ENCODE results near the gene IKBKE.

Gene IKBKE

DNA sequence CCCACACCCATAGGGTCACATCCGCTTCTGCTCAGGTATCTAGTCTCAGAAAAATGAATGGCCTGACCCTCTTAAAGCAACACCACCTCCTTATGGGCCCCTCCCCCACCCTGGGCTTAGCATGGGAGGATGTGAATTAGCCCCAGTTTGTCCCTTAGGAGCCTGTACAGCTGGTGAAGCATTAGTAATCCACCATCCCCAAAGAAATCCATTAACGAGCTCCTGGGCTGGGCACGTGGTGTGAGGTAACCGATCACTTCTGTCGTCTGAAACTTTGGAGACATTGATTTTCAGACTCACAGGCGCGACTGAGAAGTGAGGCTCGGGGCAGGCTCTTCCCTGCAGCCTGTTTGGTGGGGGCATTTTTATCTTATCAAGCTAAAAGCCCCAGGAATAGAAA is 47.5 kb downstream of the IKBKE start:
- no peak for DNase-seq (ENCODE audit: extremely low read depth, low read depth)
- TF ChIP-seq, protein P1, sequence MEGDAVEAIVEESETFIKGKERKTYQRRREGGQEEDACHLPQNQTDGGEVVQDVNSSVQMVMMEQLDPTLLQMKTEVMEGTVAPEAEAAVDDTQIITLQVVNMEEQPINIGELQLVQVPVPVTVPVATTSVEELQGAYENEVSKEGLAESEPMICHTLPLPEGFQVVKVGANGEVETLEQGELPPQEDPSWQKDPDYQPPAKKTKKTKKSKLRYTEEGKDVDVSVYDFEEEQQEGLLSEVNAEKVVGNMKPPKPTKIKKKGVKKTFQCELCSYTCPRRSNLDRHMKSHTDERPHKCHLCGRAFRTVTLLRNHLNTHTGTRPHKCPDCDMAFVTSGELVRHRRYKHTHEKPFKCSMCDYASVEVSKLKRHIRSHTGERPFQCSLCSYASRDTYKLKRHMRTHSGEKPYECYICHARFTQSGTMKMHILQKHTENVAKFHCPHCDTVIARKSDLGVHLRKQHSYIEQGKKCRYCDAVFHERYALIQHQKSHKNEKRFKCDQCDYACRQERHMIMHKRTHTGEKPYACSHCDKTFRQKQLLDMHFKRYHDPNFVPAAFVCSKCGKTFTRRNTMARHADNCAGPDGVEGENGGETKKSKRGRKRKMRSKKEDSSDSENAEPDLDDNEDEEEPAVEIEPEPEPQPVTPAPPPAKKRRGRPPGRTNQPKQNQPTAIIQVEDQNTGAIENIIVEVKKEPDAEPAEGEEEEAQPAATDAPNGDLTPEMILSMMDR (IDR thresholded peaks at IDR 0.05; ENCODE audit: low read depth, low read length): no peak

DNA sequence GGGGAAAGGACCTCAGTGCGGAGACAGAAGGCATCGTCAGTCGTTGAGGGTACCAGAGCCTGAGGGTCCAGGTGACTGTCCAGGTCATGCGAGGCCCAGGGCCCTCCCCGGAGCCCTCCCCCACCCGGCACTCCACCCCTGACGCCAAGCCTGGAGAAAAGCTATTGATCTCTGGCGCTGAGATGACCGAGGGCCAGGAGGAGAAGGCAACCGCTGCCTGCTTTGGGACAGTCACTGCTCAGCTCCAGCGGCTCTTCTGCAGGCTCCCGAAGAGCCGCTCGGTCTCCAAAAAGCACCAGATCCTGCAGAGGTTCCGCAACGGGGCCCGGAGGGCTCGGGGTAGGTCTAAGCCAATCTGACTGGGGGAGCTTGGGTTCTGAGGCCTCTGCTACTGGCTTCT is 47.9 kb downstream of the IKBKE start:
- TF ChIP-seq, protein P1 (IDR thresholded peaks at IDR 0.05; ENCODE audit: low read depth, low read length): no peak
- DNase-seq (ENCODE audit: extremely low read depth, low read depth): no peak

DNA sequence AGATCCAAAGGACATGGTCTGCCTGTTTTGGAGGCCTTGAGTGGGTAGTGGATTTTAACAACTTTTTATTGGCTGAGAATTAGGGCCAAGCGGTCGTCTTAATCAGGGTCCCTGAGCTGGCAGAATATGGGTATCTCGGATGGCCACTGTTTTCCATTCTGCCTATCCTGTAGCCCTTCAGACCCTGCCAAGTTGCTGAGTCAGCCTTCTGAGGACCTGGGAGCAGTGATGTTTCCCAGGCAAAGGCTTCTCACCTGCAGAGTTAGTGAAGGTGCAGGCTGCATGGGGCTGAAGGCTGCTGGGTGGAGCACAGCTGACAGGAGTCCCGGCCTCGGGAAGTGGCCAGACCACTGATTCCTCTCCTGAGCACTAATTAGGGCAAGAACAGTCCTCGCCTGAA is 48.5 kb downstream of the IKBKE start:
- DNase-seq (ENCODE audit: extremely low read depth, low read depth): no peak
- TF ChIP-seq, protein P1 (IDR thresholded peaks at IDR 0.05; ENCODE audit: low read depth, low read length): no peak

DNA sequence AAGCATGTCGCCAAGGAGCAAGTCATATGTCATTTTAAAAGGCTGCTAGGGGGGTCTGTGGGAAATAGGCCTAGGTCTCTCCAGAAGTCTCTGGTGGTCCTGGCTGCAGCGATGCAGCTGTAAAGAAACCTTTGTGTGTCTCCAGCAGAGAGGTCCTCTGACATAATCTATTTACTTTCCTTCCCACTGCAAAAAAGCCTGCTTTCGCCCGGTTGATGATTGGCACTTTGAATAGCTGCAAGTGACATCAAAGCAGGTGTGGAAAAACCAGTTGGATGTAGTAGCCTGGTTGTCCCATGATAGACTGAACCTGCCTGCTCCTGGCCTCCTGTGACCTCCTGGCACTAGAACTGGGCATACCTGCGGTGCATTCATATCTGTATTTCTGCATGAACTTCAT is 50.9 kb downstream of the IKBKE start:
- DNase-seq (ENCODE audit: extremely low read depth, low read depth): no peak
- TF ChIP-seq, protein P1 (IDR thresholded peaks at IDR 0.05; ENCODE audit: low read depth, low read length): no peak

DNA sequence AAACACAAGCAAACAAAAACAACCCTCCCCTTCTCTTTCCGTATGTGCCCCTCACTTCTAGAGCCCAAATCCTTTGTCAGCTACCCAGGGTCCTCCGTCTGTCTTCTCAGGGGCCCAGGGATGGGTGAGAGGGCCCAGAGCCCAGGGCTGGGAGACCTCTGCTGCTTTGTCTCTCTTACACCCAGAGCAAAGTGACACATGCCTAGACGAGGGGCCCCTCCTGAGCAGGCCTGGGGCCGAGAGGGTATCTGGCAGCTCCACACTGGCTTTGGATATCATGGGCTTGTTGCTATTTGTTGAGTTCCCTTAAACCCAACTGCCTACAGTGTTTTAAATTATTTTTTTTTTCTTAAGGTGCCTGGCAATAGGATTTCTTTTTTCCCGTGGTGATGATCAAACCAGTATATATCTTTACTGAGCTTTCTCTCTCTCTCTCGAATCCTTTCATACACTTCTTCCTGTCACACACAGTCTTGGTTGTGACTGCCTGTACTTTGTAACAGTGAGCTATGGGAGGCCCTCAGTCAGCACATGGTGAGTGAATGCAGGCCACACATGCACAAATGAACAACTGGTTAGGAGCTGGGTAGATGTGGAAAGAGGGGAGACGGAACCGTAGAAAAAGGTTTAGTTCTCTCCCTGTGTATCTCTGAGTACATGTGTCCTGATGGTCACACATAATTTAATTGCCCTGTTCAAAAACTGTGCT is 51.6 kb downstream of the IKBKE start:
- DNase-seq (ENCODE audit: extremely low read depth, low read depth): no peak
- TF ChIP-seq, protein P1 (IDR thresholded peaks at IDR 0.05; ENCODE audit: low read depth, low read length): no peak

DNA sequence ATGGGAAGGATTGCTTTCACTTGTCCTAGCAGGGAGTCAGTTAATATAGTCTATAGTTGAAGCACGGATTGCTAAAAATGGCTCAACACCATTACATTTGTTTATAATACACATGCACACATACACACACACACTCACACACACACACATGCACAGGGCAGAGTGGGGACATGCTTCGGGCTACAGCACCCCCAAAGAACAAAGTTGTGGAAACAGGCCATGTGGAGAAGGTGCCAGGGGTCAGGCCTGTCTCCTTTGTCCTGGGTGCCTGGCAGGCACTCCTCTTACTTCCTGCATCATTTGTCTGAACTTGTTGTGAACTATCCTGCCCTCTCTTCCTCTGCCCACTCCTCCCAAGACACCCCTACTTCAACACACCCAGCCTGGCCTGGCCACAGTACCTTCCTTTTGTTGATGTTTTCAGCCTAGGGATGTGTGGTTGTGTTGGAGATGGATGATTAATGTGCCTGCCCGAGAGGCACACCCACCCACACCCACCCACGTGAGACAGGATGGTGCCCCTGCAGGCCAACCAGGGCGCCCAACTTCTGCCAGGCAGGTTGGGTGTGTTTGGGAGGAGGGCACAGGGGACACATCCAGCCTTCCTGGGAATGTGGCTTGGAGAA is 54.6 kb downstream of the IKBKE start:
- no peak for DNase-seq (ENCODE audit: extremely low read depth, low read depth)
- TF ChIP-seq, protein P1 (IDR thresholded peaks at IDR 0.05; ENCODE audit: low read depth, low read length): no peak

DNA sequence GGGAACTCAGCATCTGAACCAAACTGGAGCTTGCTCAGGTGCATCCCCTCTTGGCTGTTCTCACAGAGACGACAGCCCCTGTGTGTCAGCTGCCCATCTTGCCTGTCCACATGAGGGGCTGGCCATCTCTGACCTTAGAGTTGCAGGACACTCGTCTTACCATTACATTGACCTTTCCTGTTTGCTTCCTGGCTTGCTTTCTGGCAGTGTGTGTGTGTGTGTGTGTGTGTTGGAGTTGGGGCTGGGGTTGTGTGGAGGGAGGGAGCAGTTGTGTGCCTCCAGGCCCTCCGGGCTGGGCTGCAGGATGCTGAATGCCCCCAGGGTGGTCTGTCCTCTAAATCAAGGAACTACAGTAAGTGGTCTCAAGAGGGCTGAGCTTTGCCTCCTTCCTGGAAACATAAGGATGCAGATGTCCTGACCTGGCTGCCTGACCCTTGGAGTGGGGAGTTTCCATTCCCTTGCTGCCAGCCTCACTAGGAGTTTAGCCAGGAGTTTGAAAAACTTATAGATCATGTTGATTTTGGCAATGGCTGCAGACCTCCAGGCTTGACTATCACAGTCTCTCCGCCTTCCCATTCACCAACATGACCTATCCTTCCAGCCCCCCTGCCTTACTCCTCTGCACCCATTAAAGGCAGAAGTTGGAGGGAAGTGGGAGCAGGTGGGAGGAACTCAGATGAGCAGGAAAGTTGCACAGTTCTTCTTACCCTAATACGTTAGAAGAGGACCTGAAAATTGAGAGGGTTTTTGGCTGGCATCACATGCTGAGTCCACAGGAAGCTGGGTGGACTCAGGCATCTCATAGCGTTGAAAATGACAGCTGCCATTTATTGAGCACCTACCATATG is 56.0 kb downstream of the IKBKE start:
- TF ChIP-seq, protein P1 (IDR thresholded peaks at IDR 0.05; ENCODE audit: low read depth, low read length): no peak
- no peak for DNase-seq (ENCODE audit: extremely low read depth, low read depth)

Data from AG09319 (cell line).